RWPE2 (cell line): ENCODE data around the gene NXT1.

Source experiments
- ATAC-seq: fragments of 200-7000 bp; cut with Tn5 transposase; 3 replicates; pipeline ENCODE4 v1.9.1; 2021; ENCODE audit warnings: low read depth
- DNase-seq: peaks from one replicate; pipeline ENCODE4 v3.0.0-alpha.2; 2020; ENCODE audit warnings: low spot score
- H3K27ac ChIP-seq: fragments of 450-650 bp; 2 replicates; pipeline ENCODE4 v1.5.1; 2017; ENCODE audit warnings: mild to moderate bottlenecking; ENCODE audit not compliant: poor library complexity, severe bottlenecking
- H3K27me3 ChIP-seq: fragments of 250-450 bp; sonication (Bioruptor Pico); 2 replicates; pipeline ENCODE4 v1.5.1; 2021; ENCODE audit warnings: mild to moderate bottlenecking, moderate library complexity; ENCODE audit not compliant: insufficient read depth, poor library complexity, severe bottlenecking
- H3K36me3 ChIP-seq: fragments of 250-450 bp; sonication (Bioruptor Pico); 2 replicates; pipeline ENCODE4 v1.5.1; 2020; ENCODE audit warnings: low read depth, mild to moderate bottlenecking, moderate library complexity
- H3K4me1 ChIP-seq: fragments of 250-450 bp; sonication (Bioruptor Pico); 2 replicates; pipeline ENCODE4 v1.5.1; 2021; ENCODE audit warnings: mild to moderate bottlenecking, moderate library complexity; ENCODE audit not compliant: insufficient read depth, poor library complexity, severe bottlenecking
- H3K4me3 ChIP-seq: fragments of 250-450 bp; sonication (Bioruptor Pico); 2 replicates; pipeline ENCODE4 v1.5.1; 2021; ENCODE audit warnings: mild to moderate bottlenecking, moderate library complexity; ENCODE audit not compliant: severe bottlenecking
- H3K9me3 ChIP-seq: fragments of 250-450 bp; sonication (Bioruptor Pico); 2 replicates; pipeline ENCODE4 v1.5.1; 2021; ENCODE audit warnings: mild to moderate bottlenecking, moderate library complexity; ENCODE audit not compliant: severe bottlenecking
- CTCF ChIP-seq: fragments of 450-650 bp; IDR thresholded peaks from one replicate; pipeline ENCODE4 v1.5.1; 2017; ENCODE audit warnings: mild to moderate bottlenecking, moderate library complexity; ENCODE audit not compliant: poor library complexity, severe bottlenecking

NXT1 gene

GRCh38 chr20:23397961-23398360, 47.4 kb downstream of the NXT1 start:
- H3K27me3 ChIP-seq, result no peaks in the 10 kb centered on the region
- H3K4me3 ChIP-seq, result no peak overlapping the region
- TF ChIP-seq CTCF, result no peak
- H3K9me3 ChIP-seq, result no peaks in the 10 kb centered on the region
- no peaks in the 10 kb centered on the region for H3K4me1 ChIP-seq
- DNase-seq (no peak), ATAC-seq (no peak)
- H3K27ac ChIP-seq, result no peak overlapping the region
- peaks cover 58% of the 10 kb centered on the region for H3K36me3 ChIP-seq

GRCh38 chr20:23399568-23400241, 49.1 kb downstream of the NXT1 start:
- Histone ChIP-seq H3K27me3 (no peaks in the 10 kb centered on the region), H3K36me3 (peaks cover 42% of the 10 kb centered on the region), H3K9me3 (no peaks in the 10 kb centered on the region), H3K27ac (no peak overlapping the region), H3K4me3 (no peak overlapping the region), H3K4me1 (peaks cover 3% of the 10 kb centered on the region)
- no peak for DNase-seq
- ATAC-seq, result peak; percentile 56
- TF ChIP-seq CTCF, result no peak

DNA sequence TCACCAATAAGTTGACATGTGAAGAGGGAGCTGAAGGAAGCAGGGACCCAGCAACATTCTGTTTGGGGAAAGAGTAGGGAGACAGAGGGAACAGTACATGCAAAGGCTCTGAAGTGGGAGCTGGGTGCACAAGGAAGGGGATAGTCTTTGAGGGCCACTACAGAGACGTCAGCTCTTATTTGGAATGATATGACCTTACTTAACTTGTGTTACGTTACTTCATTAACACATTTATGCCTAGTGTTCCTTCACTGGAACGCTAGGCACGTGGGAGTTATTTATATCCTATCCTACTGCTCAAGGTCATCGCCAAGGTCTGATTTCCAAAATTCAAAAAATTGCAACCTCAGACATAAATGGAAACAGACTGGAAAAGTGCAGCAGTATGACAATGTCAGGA, 50.5 kb downstream of the NXT1 start:
- Histone ChIP-seq H3K4me1 (peaks cover 3% of the 10 kb centered on the region), H3K27ac (no peak overlapping the region), H3K27me3 (no peaks in the 10 kb centered on the region), H3K4me3 (no peak overlapping the region), H3K9me3 (no peaks in the 10 kb centered on the region), H3K36me3 (peaks cover 28% of the 10 kb centered on the region)
- DNase-seq (no peak), ATAC-seq (no peak)
- no peak for TF ChIP-seq CTCF

GRCh38 chr20:23403751-23404150, 53.2 kb downstream of the NXT1 start:
- Histone ChIP-seq H3K36me3 (peaks cover 21% of the 10 kb centered on the region), H3K27ac (no peak overlapping the region), H3K27me3 (no peaks in the 10 kb centered on the region), H3K4me3 (no peak overlapping the region), H3K9me3 (no peaks in the 10 kb centered on the region), H3K4me1 (peaks cover 3% of the 10 kb centered on the region)
- TF ChIP-seq CTCF, result no peak
- no peak for ATAC-seq
- DNase-seq, result no peak

DNA sequence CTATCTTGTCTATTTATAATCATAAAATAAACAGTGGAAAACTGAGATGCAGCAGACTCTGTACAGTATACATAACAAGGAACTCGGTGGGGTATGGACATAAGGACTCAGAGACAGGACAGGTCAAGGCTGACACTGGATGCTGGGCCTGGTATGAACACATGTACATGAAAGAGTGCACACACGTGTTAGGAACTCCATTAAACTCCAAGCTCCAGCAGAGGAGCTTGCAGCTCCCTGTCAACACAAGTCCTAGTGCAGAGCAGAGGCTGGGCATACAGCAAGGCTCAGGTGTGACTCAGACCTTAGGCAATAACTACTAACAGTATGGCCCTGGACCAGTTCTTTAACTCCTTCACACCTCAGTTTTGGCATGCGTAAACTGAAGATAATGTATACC, 53.6 kb downstream of the NXT1 start:
- H3K4me3 ChIP-seq, result no peak overlapping the region
- no peak overlapping the region for H3K27ac ChIP-seq
- no peak for TF ChIP-seq CTCF
- DNase-seq, result no peak
- H3K36me3 ChIP-seq, result peaks cover 21% of the 10 kb centered on the region
- no peaks in the 10 kb centered on the region for H3K27me3 ChIP-seq
- H3K4me1 ChIP-seq, result peaks cover 3% of the 10 kb centered on the region
- ATAC-seq, result peak; percentile 95
- H3K9me3 ChIP-seq, result no peaks in the 10 kb centered on the region
